Tibial nerve (tissue), 4 donors: ENCODE results near the gene GSTM1.
A peak's percentile ranks its signal among the peaks of the same experiment; 100 is the strongest.

Source experiments
- CTCF ChIP-seq, 5 experiments: fragments of 200-600 bp in 3 of 5; fragments of 450-650 bp in 2 of 5; sonication (generic) in 3 of 5; IDR thresholded peaks; one replicate each; pipeline ENCODE4 v1.5.1; 2016 to 2019; ENCODE audit warnings: antibody characterized with exemption in 5 of 5, mild to moderate bottlenecking in 3 of 5, moderate library complexity in 2 of 5
- EP300 ChIP-seq, 2 donors: sonication (generic); formaldehyde crosslinking; IDR thresholded peaks; one replicate each; pipeline ENCODE4 v1.6.1; 2017; ENCODE audit warnings: antibody characterized with exemption in 2 of 2, mild to moderate bottlenecking in 1 of 2
- POLR2A ChIP-seq, 2 donors: fragments of 450-650 bp; IDR thresholded peaks; one replicate each; pipeline ENCODE4 v1.6.1; 2017; ENCODE audit warnings: antibody characterized with exemption in 2 of 2, mild to moderate bottlenecking in 2 of 2, moderate library complexity in 2 of 2

DNA sequence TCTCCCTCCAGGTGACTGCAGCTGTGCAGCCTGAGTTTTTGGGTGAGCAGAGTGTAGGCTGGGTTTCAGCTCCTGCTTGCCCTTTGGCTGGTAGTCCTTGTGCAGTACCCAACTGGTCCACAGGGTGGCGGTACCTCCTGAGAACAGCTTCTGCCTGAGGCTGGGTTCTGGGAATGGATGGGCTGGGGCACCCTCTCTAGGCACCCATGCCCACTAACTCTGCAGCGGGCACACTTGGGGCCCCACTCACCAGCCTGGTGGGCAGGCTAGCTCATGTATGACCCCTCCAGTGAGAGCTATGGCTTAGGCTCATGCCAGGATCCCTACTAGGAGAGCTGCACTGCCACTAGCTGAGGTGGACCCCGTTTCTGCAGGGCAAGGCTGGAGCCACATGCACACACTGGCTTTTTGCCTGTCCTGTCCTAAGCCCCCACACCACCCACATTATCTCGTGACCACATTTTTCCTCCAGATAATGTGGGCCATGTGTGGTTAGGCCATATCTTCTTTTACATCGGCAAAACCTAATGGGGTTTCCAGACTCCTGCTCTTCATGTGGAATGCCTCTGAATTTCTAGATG, 47.2 kb upstream of the GSTM1 start:
- peak; percentile 90 to 96 (median 95) for TF ChIP-seq CTCF (IDR thresholded peaks at IDR 0.05)
- no peak for TF ChIP-seq EP300 (IDR thresholded peaks at IDR 0.05)
- no peak for TF ChIP-seq POLR2A (IDR thresholded peaks at IDR 0.05)
